ENCODE data around the gene BCL6. TPM values are rescaled to one million over a fixed set of nuclear protein-coding genes. Genes with fewer than 3 reads are reported as not detected.
"Not testable (repeated sequence)": the region's sequence is repeated elsewhere in the genome, so short reads cannot be mapped to it uniquely, and the experiment has no call there.

The BCL6 gene
- total RNA-seq, 2 donors from 2014 or later, result 53.0 to 88.6 TPM

DNA sequence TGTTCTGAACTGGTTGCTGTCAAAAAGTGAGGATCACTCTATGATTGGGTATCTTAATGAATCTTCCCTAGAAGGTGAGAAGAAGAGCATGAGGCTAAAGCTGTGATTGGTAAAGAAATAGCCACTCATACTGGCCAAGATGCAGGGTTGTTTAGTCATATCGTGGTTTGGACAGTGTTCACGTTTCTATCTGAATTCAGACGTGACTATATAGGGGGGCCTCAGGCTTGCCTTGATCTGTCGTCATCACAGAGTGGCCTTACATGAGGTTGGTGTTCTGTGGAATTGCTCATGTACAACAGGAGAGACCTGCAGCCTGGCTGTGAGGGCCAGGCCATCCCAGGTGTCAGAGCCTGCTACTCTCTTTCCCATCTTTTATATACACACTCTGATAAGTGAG is 55.3 kb downstream of the BCL6 start:
- Histone ChIP-seq H3K36me3 (no peaks in the 10 kb centered on the region), H3K4me1 (no peaks in the 10 kb centered on the region), H3K27me3 (no peaks in the 10 kb centered on the region), H3K27ac (no peak overlapping the region), H3K9me3 (peaks cover 3 to 15% of the 10 kb centered on the region in 2 donors), H3K4me3 (no peak overlapping the region)
- no peak for DNase-seq (ENCODE audit: low spot score)
- TF ChIP-seq CTCF (IDR thresholded peaks at IDR 0.05), result no peak

DNA sequence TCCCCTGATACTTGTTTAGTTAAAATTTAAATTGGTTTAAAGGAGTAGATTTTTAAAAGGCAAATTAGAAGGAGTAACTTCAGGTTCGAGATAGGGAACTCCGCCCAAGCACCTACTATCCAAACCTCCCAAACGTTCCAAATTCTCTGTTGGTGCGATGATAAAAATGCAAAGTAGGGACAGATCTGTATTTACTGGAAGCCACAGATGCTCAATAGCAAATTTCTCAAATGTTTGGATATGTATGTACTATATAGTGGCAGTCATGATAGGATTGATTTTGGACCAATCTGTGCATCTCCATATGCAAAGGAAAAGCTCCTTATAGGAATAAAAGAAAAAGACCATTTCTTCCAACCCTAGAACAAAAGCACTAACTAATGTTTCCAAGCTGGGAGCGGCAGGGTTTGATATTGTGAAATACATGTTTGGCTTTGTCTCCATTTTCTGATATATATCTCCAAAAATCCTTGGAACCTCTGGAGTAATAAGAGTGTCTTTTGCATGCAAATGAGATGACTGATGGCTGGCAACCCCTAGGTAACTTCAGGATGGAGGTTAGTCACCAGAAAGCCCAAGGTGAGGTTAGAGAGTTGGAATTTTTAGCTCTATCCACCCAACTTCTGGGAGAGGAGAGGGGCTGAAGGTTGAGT is 58.5 kb downstream of the BCL6 start:
- H3K36me3 ChIP-seq, result no peaks in the 10 kb centered on the region
- H3K4me1 ChIP-seq, result no peaks in the 10 kb centered on the region
- no peak overlapping the region for H3K27ac ChIP-seq
- H3K27me3 ChIP-seq, result no peaks in the 10 kb centered on the region
- no peak for DNase-seq (ENCODE audit: low spot score)
- H3K9me3 ChIP-seq, result peaks cover 3 to 17% of the 10 kb centered on the region in 2 donors
- no peak for TF ChIP-seq CTCF (IDR thresholded peaks at IDR 0.05)
- H3K4me3 ChIP-seq, result no peak overlapping the region

GRCh38 chr3:187685948-187686347 is 59.3 kb downstream of the BCL6 start:
- Histone ChIP-seq H3K4me1 (no peaks in the 10 kb centered on the region), H3K36me3 (no peaks in the 10 kb centered on the region), H3K4me3 (no peak overlapping the region), H3K9me3 (peaks cover 3 to 17% of the 10 kb centered on the region in 2 donors), H3K27ac (no peak overlapping the region), H3K27me3 (no peaks in the 10 kb centered on the region)
- DNase-seq (ENCODE audit: low spot score), result no peak
- no peak for TF ChIP-seq CTCF (IDR thresholded peaks at IDR 0.05)

GRCh38 chr3:187684880-187685279 is 60.4 kb downstream of the BCL6 start:
- H3K36me3 ChIP-seq, result no peaks in the 10 kb centered on the region
- H3K9me3 ChIP-seq, result peaks cover 3 to 17% of the 10 kb centered on the region in 2 donors
- no peak overlapping the region for H3K27ac ChIP-seq
- no peak overlapping the region for H3K4me3 ChIP-seq
- H3K4me1 ChIP-seq, result no peaks in the 10 kb centered on the region
- TF ChIP-seq CTCF (IDR thresholded peaks at IDR 0.05), result no peak
- DNase-seq (ENCODE audit: low spot score), result no peak
- no peaks in the 10 kb centered on the region for H3K27me3 ChIP-seq

DNA sequence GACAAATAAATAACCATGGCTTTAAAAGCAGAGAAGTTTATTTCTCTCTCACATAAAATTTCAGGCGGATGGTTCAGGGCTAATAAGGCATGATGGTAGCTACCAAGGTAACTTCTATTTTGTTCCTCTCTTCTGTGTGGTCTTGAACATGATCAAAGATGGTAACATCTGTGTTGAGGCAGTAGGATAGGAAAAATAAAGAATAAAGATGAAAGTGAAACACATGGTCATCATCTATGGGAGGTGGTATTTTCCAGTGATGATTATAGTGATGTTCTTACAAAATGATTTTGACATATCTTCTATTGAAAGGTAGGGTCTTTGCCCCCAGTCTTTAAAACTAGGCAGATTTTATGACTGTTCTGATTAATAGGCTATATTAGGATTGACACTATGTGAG is 60.8 kb downstream of the BCL6 start:
- H3K4me1 ChIP-seq, result peaks cover 0 to 1% of the 10 kb centered on the region in 2 donors
- no peak overlapping the region for H3K4me3 ChIP-seq

GRCh38 chr3:187681756-187682155 is 63.5 kb downstream of the BCL6 start:
- H3K4me1 ChIP-seq; H3K27ac ChIP-seq; H3K4me3 ChIP-seq; H3K27me3 ChIP-seq; DNase-seq (ENCODE audit: low spot score); H3K36me3 ChIP-seq: not testable (repeated sequence)
- peaks cover 3 to 17% of the 10 kb centered on the region in 2 donors for H3K9me3 ChIP-seq

More for the DNA sequence above, 60.8 kb downstream of the BCL6 start:
- H3K36me3 ChIP-seq, result no peaks in the 10 kb centered on the region
- peaks cover 3 to 17% of the 10 kb centered on the region in 2 donors for H3K9me3 ChIP-seq
- TF ChIP-seq CTCF (IDR thresholded peaks at IDR 0.05), result no peak
- H3K27ac ChIP-seq, result no peak overlapping the region
- H3K27me3 ChIP-seq, result no peaks in the 10 kb centered on the region
- no peak for DNase-seq (ENCODE audit: low spot score)

Measured in right atrium auricular region (tissue), 2 donors.